Pons (tissue), 1 donor: ENCODE data around the gene GSKIP.
A peak's percentile ranks its signal among the peaks of the same experiment; 100 is the strongest.
"Not testable (repeated sequence)": the region's sequence is repeated elsewhere in the genome, so short reads cannot be mapped to it uniquely, and the experiment has no call there.

Experiments used
- DNase-seq: peaks from one replicate; pipeline ENCODE4 v3.0.0-alpha.2; 2016; ENCODE audit warnings: low spot score

Gene GSKIP

GRCh38 chr14:96362965-96363750 lies at the start of gene GSKIP, which contains the start of gene ATG2B:
Gene GSKIP (plus strand): TSS chr14:96363526. CDS start chr14:96382248, 18,722 bp downstream.
Gene ATG2B (minus strand): TSS chr14:96363341. CDS start chr14:96362976, 365 bp downstream.
- peak; percentile 93 for DNase-seq

GRCh38 chr14:96316087-96316486 lies 47.2 kb upstream of the GSKIP start:
- DNase-seq, result no peak

- no peak for DNase-seq
These were observed 44.5 kb upstream of the GSKIP start for GRCh38 chr14:96318836-96319235.

GRCh38 chr14:96320605-96321004 lies 42.7 kb upstream of the GSKIP start:
- no peak for DNase-seq

- DNase-seq, result no peak
These were observed 39.1 kb upstream of the GSKIP start for GRCh38 chr14:96324219-96324618.

- DNase-seq, result no peak
These were observed 24.8 kb upstream of the GSKIP start for GRCh38 chr14:96338551-96338950.

GRCh38 chr14:96341323-96341722 lies 22.0 kb upstream of the GSKIP start:
- DNase-seq, result no peak

- DNase-seq, result no peak
These were observed 17.7 kb upstream of the GSKIP start for GRCh38 chr14:96345669-96346068.

- DNase-seq, result not testable (repeated sequence)
These were observed 15.4 kb upstream of the GSKIP start for GRCh38 chr14:96347957-96348356.

- no peak for DNase-seq
These were observed 13.8 kb upstream of the GSKIP start for GRCh38 chr14:96349286-96350075.

GRCh38 chr14:96351986-96352385 lies 11.3 kb upstream of the GSKIP start:
- no peak for DNase-seq

- DNase-seq, result no peak
These were observed 10.6 kb upstream of the GSKIP start for GRCh38 chr14:96352708-96353107.

- DNase-seq, result no peak
These were observed 9.1 kb upstream of the GSKIP start for GRCh38 chr14:96354246-96354645.

- DNase-seq, result no peak
These were observed 6.1 kb upstream of the GSKIP start for GRCh38 chr14:96357216-96357615.

- no peak for DNase-seq
These were observed 3.4 kb upstream of the GSKIP start for GRCh38 chr14:96359959-96360358.

- DNase-seq, result peak; percentile 49
These were observed 1.0 kb upstream of the GSKIP start for GRCh38 chr14:96362071-96362964.

GRCh38 chr14:96363751-96364336 lies 518 bp downstream of the GSKIP start:
- DNase-seq, result peak; percentile 15

GRCh38 chr14:96364962-96365361 lies 1.6 kb downstream of the GSKIP start:
- no peak for DNase-seq

- no peak for DNase-seq
These were observed 5.2 kb downstream of the GSKIP start for GRCh38 chr14:96368534-96368933.

- DNase-seq, result no peak
These were observed 7.2 kb downstream of the GSKIP start for GRCh38 chr14:96370528-96370927.

GRCh38 chr14:96373538-96373937 lies 10.2 kb downstream of the GSKIP start:
- no peak for DNase-seq

GRCh38 chr14:96376093-96376492 lies 12.8 kb downstream of the GSKIP start:
- no peak for DNase-seq
